ENCODE data around the gene GPR3.
"Not testable (repeated sequence)": the region's sequence is repeated elsewhere in the genome, so short reads cannot be mapped to it uniquely, and the experiment has no call there.

Gene GPR3

GRCh38 chr1:27429029-27429425 is 36.6 kb downstream of the GPR3 start:
- no peak overlapping the region for H3K4me3 ChIP-seq (replicated peaks; ENCODE audit: low read depth, low read length)
- TF ChIP-seq CTCF (IDR thresholded peaks at IDR 0.05; ENCODE audit: insufficient read depth, low read length, poor library complexity, severe bottlenecking), result no peak
- no peak for DNase-seq (ENCODE audit: extremely low read depth, insufficient read length)
- H3K36me3 ChIP-seq (ENCODE audit: control insufficient read depth, insufficient read depth, low read length), result peaks cover 5% of the 10 kb centered on the region
- H3K27me3 ChIP-seq (replicated peaks; ENCODE audit: control insufficient read depth, insufficient read depth, low read length), result no peaks in the 10 kb centered on the region

GRCh38 chr1:27430903-27431600 is 38.6 kb downstream of the GPR3 start:
- Histone ChIP-seq H3K4me3 (replicated peaks; ENCODE audit: low read depth, low read length) (no peak overlapping the region), H3K27me3 (replicated peaks; ENCODE audit: control insufficient read depth, insufficient read depth, low read length) (no peaks in the 10 kb centered on the region), H3K36me3 (ENCODE audit: control insufficient read depth, insufficient read depth, low read length) (peaks cover 5% of the 10 kb centered on the region)
- no peak for TF ChIP-seq CTCF (IDR thresholded peaks at IDR 0.05; ENCODE audit: insufficient read depth, low read length, poor library complexity, severe bottlenecking)
- no peak for DNase-seq (ENCODE audit: extremely low read depth, insufficient read length)

GRCh38 chr1:27431601-27431940 is 39.1 kb downstream of the GPR3 start:
- Histone ChIP-seq H3K36me3 (ENCODE audit: control insufficient read depth, insufficient read depth, low read length) (peaks cover 4% of the 10 kb centered on the region), H3K4me3 (replicated peaks; ENCODE audit: low read depth, low read length) (no peak overlapping the region), H3K27me3 (replicated peaks; ENCODE audit: control insufficient read depth, insufficient read depth, low read length) (no peaks in the 10 kb centered on the region)
- no peak for TF ChIP-seq CTCF (IDR thresholded peaks at IDR 0.05; ENCODE audit: insufficient read depth, low read length, poor library complexity, severe bottlenecking)
- no peak for DNase-seq (ENCODE audit: extremely low read depth, insufficient read length)

GRCh38 chr1:27432725-27433124 is 40.3 kb downstream of the GPR3 start:
- H3K4me3 ChIP-seq (replicated peaks; ENCODE audit: low read depth, low read length); H3K27me3 ChIP-seq (replicated peaks; ENCODE audit: control insufficient read depth, insufficient read depth, low read length); DNase-seq (ENCODE audit: extremely low read depth, insufficient read length); H3K36me3 ChIP-seq (ENCODE audit: control insufficient read depth, insufficient read depth, low read length): not testable (repeated sequence)

GRCh38 chr1:27433706-27434105 is 41.3 kb downstream of the GPR3 start:
- no peak overlapping the region for H3K4me3 ChIP-seq (replicated peaks; ENCODE audit: low read depth, low read length)
- DNase-seq (ENCODE audit: extremely low read depth, insufficient read length), result no peak
- TF ChIP-seq CTCF (IDR thresholded peaks at IDR 0.05; ENCODE audit: insufficient read depth, low read length, poor library complexity, severe bottlenecking), result no peak

GRCh38 chr1:27435566-27436203 is 43.3 kb downstream of the GPR3 start:
- no peak for TF ChIP-seq CTCF (IDR thresholded peaks at IDR 0.05; ENCODE audit: insufficient read depth, low read length, poor library complexity, severe bottlenecking)
- no peaks in the 10 kb centered on the region for H3K27me3 ChIP-seq (replicated peaks; ENCODE audit: control insufficient read depth, insufficient read depth, low read length)
- no peak for DNase-seq (ENCODE audit: extremely low read depth, insufficient read length)
- no peak overlapping the region for H3K4me3 ChIP-seq (replicated peaks; ENCODE audit: low read depth, low read length)
- H3K36me3 ChIP-seq (ENCODE audit: control insufficient read depth, insufficient read depth, low read length), result no peaks in the 10 kb centered on the region; the same call in 1 of the 2 replicates

More at GRCh38 chr1:27433706-27434105, 41.3 kb downstream of the GPR3 start:
- no peaks in the 10 kb centered on the region for H3K27me3 ChIP-seq (replicated peaks; ENCODE audit: control insufficient read depth, insufficient read depth, low read length)
- H3K36me3 ChIP-seq (ENCODE audit: control insufficient read depth, insufficient read depth, low read length), result no peaks in the 10 kb centered on the region

All from GM06990 (cell line).